Measurements from ENCODE around the gene SYT7. TPM values are rescaled to one million over a fixed set of nuclear protein-coding genes. Genes with fewer than 3 reads are reported as not detected.

Gene SYT7
- total and polyA plus RNA-seq, 11 donors = 12.4 to 34.7 (median 17.4) TPM

DNA sequence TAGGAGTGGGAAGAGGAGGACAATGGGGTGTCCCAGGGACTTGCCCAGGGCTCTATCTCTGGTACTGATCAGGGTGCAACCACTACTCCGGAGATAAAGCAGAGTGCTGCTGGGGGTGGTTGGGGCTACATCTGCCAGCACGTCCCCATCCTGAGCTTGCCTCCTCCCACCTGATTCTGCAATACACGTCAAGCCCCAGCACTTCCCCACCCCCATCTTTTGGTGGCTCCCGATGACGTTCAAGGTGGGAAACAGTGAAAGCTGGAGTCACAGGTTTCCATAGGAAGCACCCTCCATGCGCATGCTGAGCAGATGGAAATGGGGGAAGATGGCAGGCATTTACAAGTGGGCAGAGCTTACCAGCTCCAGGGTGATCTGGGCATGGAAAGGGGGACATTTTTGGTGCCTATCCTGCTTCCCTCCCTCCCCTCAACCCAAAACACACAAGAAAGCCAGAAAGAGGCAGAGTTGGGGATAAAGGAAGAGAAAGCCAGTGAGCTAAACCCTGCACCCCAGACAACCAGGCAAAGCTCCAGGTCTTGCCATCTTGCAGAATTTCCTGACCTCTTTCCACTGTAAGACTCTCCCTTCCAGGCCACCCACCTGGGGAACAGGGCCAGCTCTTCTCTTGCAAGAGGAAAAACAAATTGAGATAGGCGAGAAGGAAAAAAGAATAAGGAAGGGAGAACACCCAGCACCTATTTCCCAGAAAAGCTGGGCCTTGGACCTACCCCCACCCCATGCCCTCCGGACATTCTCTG, 15.8 kb downstream of the SYT7 start:
- no peak for TF ChIP-seq POLR2A (IDR thresholded peaks at IDR 0.05)
- TF ChIP-seq, protein P1, sequence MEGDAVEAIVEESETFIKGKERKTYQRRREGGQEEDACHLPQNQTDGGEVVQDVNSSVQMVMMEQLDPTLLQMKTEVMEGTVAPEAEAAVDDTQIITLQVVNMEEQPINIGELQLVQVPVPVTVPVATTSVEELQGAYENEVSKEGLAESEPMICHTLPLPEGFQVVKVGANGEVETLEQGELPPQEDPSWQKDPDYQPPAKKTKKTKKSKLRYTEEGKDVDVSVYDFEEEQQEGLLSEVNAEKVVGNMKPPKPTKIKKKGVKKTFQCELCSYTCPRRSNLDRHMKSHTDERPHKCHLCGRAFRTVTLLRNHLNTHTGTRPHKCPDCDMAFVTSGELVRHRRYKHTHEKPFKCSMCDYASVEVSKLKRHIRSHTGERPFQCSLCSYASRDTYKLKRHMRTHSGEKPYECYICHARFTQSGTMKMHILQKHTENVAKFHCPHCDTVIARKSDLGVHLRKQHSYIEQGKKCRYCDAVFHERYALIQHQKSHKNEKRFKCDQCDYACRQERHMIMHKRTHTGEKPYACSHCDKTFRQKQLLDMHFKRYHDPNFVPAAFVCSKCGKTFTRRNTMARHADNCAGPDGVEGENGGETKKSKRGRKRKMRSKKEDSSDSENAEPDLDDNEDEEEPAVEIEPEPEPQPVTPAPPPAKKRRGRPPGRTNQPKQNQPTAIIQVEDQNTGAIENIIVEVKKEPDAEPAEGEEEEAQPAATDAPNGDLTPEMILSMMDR (IDR thresholded peaks at IDR 0.05) = no peak
- Histone ChIP-seq H3K27me3 (peaks cover 0 to 10% (median 0%) of the 10 kb centered on the region in 9 donors), H3K4me1 (peaks cover 0 to 14% (median 5%) of the 10 kb centered on the region in 12 donors), H3K27ac (no peak overlapping the region), H3K36me3 (no peaks in the 10 kb centered on the region), H3K9me3 (no peaks in the 10 kb centered on the region), H3K4me3 (no peak overlapping the region)
- no peak for ATAC-seq
- 49 to 61% (median 56%) methylated on average over 7 to 8 of the region's 8 CpGs for WGBS, 4 donors
- intact Hi-C loops (cut with DNase I) = no loop called here
- no peak for DNase-seq

DNA sequence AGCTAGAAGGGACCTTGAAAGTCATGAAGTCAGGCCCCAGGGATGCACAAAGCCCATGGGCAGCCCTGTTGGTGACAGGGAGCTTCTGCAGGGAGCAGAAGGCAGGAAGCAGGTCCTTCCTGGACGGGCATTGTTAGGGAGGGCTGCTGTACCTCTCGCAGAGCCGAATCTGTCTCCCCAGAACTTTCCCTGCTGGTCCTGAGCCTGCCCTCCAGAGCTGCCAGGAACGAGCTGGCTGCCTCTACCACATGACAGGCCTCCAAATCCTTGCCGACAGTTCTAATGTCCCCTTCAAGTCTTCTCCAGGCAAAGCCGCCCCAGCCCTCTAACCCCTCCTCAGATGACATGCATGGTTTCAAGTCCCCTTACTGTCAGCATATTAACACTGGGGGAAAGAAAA, 20.1 kb downstream of the SYT7 start:
- Histone ChIP-seq H3K27ac (no peak overlapping the region), H3K27me3 (peaks cover 0 to 8% (median 0%) of the 10 kb centered on the region in 9 donors), H3K9me3 (no peaks in the 10 kb centered on the region), H3K4me1 (no peaks in the 10 kb centered on the region), H3K36me3 (no peaks in the 10 kb centered on the region), H3K4me3 (no peak overlapping the region)
- ATAC-seq (no peak), DNase-seq (no peak)
- 55 to 69% (median 60%) methylated on average over 5 to 6 of the region's 6 CpGs for WGBS, 4 donors
- no peak for TF ChIP-seq POLR2A (IDR thresholded peaks at IDR 0.05)
- TF ChIP-seq, protein P1 (IDR thresholded peaks at IDR 0.05) = no peak
- intact Hi-C loops (cut with DNase I) = no loop called here

DNA sequence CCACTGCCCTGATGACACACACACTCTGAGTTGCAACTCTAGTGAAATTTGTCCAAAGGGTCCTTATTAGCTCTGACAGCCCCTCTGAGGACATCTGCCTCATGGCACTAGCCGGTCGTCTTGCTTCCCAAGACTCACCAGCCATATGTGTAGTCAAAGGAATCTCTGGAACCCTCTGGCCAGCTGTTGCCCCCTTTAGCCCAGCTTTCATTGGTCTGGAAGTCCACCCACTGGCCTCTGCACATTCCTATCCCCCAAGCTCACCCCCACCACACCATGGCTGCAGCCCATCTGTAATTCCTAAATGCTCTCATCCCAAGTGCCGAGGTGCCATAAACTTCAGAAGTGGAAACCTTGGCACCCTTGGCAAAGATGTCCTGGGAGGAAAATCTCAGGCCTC, 24.3 kb downstream of the SYT7 start:
- H3K27me3 ChIP-seq = peaks cover 0 to 20% (median 0%) of the 10 kb centered on the region in 9 donors
- H3K4me3 ChIP-seq = no peak overlapping the region
- DNase-seq (no peak), ATAC-seq (no peak)
- no peaks in the 10 kb centered on the region for H3K36me3 ChIP-seq
- H3K27ac ChIP-seq = no peak overlapping the region
- peaks cover 0 to 19% (median 9%) of the 10 kb centered on the region in 12 donors for H3K4me1 ChIP-seq
- TF ChIP-seq POLR2A (IDR thresholded peaks at IDR 0.05) = no peak
- TF ChIP-seq, protein P1 (IDR thresholded peaks at IDR 0.05) = no peak
- 80 to 92% (median 86%) methylated on average over 3 of the region's 3 CpGs for whole genome bisulfite sequencing, 4 donors
- intact Hi-C loops (cut with DNase I) = no loop called here
- H3K9me3 ChIP-seq = no peaks in the 10 kb centered on the region

DNA sequence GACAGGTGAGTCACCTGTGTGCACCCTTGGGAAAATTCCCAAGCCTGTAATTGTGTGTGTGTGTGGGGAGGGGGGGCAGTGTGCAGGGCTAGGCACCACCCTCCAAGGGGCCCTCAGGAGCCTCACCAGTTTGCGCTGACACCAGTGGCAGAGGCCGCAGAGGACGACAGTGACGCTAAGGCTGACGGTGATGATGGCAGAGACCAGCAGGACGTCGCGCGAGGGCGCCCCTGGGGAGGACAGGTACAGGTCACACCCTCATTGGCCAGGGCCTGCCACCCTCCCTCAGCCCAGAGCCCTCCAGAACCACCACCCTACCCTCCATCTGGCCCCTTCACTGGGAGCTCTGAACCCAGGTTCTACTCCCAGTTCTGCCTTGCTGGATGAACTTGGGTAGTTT, 24.9 kb downstream of the SYT7 start:
- no peak for DNase-seq
- Histone ChIP-seq H3K27me3 (peaks cover 0 to 20% (median 0%) of the 10 kb centered on the region in 9 donors), H3K27ac (no peak overlapping the region), H3K9me3 (no peaks in the 10 kb centered on the region), H3K4me3 (no peak overlapping the region), H3K36me3 (no peaks in the 10 kb centered on the region), H3K4me1 (peaks cover 0 to 25% (median 9%) of the 10 kb centered on the region in 12 donors)
- intact Hi-C loops (cut with DNase I) = no loop called here
- TF ChIP-seq, protein P1 (IDR thresholded peaks at IDR 0.05) = no peak
- TF ChIP-seq POLR2A (IDR thresholded peaks at IDR 0.05) = no peak
- ATAC-seq = no peak
- WGBS, 4 donors = 73 to 95% (median 81%) methylated on average over 4 to 10 of the region's 10 CpGs

All from heart left ventricle (tissue), 16 donors.